ENCODE data around the gene CNOT2. TPM values are rescaled to one million over a fixed set of nuclear protein-coding genes. Genes with fewer than 3 reads are reported as not detected.
A peak's percentile ranks its signal among the peaks of the same experiment; 100 is the strongest.

Gene CNOT2
- total and polyA plus RNA-seq, 2 experiments from 2014 or later, result 67.3 to 158 TPM

- Histone ChIP-seq H3K9me2 (replicated peaks; ENCODE audit: insufficient read depth) (no peaks in the 10 kb centered on the region), H3K27ac (no peak overlapping the region), H3K4me1 (ENCODE audit: insufficient read depth) (peaks cover 29% of the 10 kb centered on the region), H4K20me1 (ENCODE audit: insufficient read depth, poor library complexity, severe bottlenecking) (peaks cover 64% of the 10 kb centered on the region), H3K79me2 (peaks cover 89% of the 10 kb centered on the region), H2AFZ (no peak overlapping the region), H3K9me3 (ENCODE audit: low read depth) (no peaks in the 10 kb centered on the region), H3K27me3 (no peaks in the 10 kb centered on the region), H3K4me2 (peak overlapping the region; percentile 82), H3K36me3 (replicated peaks; ENCODE audit: insufficient read depth, low read depth) (no peaks in the 10 kb centered on the region), H3K4me3 (no peak overlapping the region)
- no peak for TF ChIP-seq CTCF (IDR thresholded peaks at IDR 0.05; ENCODE audit: poor library complexity)
- no peak for TF ChIP-seq EZH2phosphoT487 (IDR thresholded peaks at IDR 0.05; ENCODE audit: low read depth, severe bottlenecking, unreplicated experiment)
- no peak for TF ChIP-seq EZH2 (IDR thresholded peaks at IDR 0.05; ENCODE audit: borderline replicate concordance)
- DNase-seq (ENCODE audit: low spot score), result no peak
Observed at GRCh38 chr12:70246580-70246979, 3.3 kb downstream of the CNOT2 start.

- 90% methylated on average over 2 of the region's 2 CpGs for WGBS (ENCODE audit: low lambda C conversion rate, missing lambda C conversion rate)
- Histone ChIP-seq H4K20me1 (ENCODE audit: insufficient read depth, poor library complexity, severe bottlenecking) (peaks cover 75% of the 10 kb centered on the region), H3K4me3 (no peak overlapping the region), H3K27me3 (no peaks in the 10 kb centered on the region), H3K4me1 (ENCODE audit: insufficient read depth) (peaks cover 30% of the 10 kb centered on the region), H3K27ac (no peak overlapping the region), H3K4me2 (no peak overlapping the region), H3K9me3 (ENCODE audit: low read depth) (no peaks in the 10 kb centered on the region), H3K79me2 (peaks cover 91% of the 10 kb centered on the region), H3K36me3 (replicated peaks; ENCODE audit: insufficient read depth, low read depth) (no peaks in the 10 kb centered on the region), H3K9me2 (replicated peaks; ENCODE audit: insufficient read depth) (no peaks in the 10 kb centered on the region), H2AFZ (no peak overlapping the region)
- TF ChIP-seq EZH2phosphoT487 (IDR thresholded peaks at IDR 0.05; ENCODE audit: low read depth, severe bottlenecking, unreplicated experiment) (no peak), EZH2 (IDR thresholded peaks at IDR 0.05; ENCODE audit: borderline replicate concordance) (no peak), CTCF (IDR thresholded peaks at IDR 0.05; ENCODE audit: poor library complexity) (no peak)
- DNase-seq (ENCODE audit: low spot score), result no peak
Observed at GRCh38 chr12:70247653-70248199, 4.5 kb downstream of the CNOT2 start.

DNA sequence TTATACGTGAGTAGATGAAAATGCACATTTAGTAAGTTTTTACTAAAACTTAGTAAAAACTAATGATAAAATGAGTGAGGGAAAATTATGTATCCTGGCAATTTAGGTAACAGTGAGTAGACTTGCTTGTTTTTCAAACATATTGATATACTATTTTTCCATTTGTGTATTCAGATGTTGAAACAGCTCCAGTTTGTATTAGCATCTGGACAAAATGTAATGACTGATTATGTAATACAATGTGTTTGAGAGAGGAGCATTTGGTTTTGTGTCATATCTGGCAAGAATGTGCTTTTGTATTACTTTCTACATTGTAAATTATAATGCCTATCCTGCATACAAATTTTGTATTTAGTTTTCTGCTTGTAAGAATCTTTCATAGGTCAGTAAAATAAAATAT, 5.6 kb downstream of the CNOT2 start:
- Histone ChIP-seq H3K36me3 (replicated peaks; ENCODE audit: insufficient read depth, low read depth) (no peaks in the 10 kb centered on the region), H3K9me2 (replicated peaks; ENCODE audit: insufficient read depth) (no peaks in the 10 kb centered on the region), H3K4me1 (ENCODE audit: insufficient read depth) (peaks cover 31% of the 10 kb centered on the region), H3K4me3 (no peak overlapping the region), H3K79me2 (peaks cover 100% of the 10 kb centered on the region), H2AFZ (no peak overlapping the region), H3K9me3 (ENCODE audit: low read depth) (no peaks in the 10 kb centered on the region), H3K4me2 (no peak overlapping the region), H3K27ac (no peak overlapping the region), H3K27me3 (no peaks in the 10 kb centered on the region), H4K20me1 (ENCODE audit: insufficient read depth, poor library complexity, severe bottlenecking) (peaks cover 87% of the 10 kb centered on the region)
- no peak for TF ChIP-seq EZH2phosphoT487 (IDR thresholded peaks at IDR 0.05; ENCODE audit: low read depth, severe bottlenecking, unreplicated experiment)
- TF ChIP-seq CTCF (IDR thresholded peaks at IDR 0.05; ENCODE audit: poor library complexity), result no peak
- TF ChIP-seq EZH2 (IDR thresholded peaks at IDR 0.05; ENCODE audit: borderline replicate concordance), result no peak
- WGBS (ENCODE audit: low lambda C conversion rate, missing lambda C conversion rate), result 91% methylated on average over 1 of the region's 1 CpG
- no peak for DNase-seq (ENCODE audit: low spot score)

GRCh38 chr12:70249903-70250302, 6.7 kb downstream of the CNOT2 start:
- Histone ChIP-seq H3K4me1 (ENCODE audit: insufficient read depth) (peaks cover 29% of the 10 kb centered on the region), H3K27ac (no peak overlapping the region), H4K20me1 (ENCODE audit: insufficient read depth, poor library complexity, severe bottlenecking) (peaks cover 93% of the 10 kb centered on the region), H2AFZ (no peak overlapping the region), H3K4me2 (no peak overlapping the region), H3K79me2 (peaks cover 100% of the 10 kb centered on the region), H3K9me2 (replicated peaks; ENCODE audit: insufficient read depth) (no peaks in the 10 kb centered on the region), H3K27me3 (no peaks in the 10 kb centered on the region), H3K9me3 (ENCODE audit: low read depth) (no peaks in the 10 kb centered on the region), H3K4me3 (no peak overlapping the region), H3K36me3 (replicated peaks; ENCODE audit: insufficient read depth, low read depth) (no peaks in the 10 kb centered on the region)
- WGBS (ENCODE audit: low lambda C conversion rate, missing lambda C conversion rate), result 77% methylated on average over 2 of the region's 2 CpGs
- DNase-seq (ENCODE audit: low spot score), result no peak
- TF ChIP-seq CTCF (IDR thresholded peaks at IDR 0.05; ENCODE audit: poor library complexity) (no peak), EZH2 (IDR thresholded peaks at IDR 0.05; ENCODE audit: borderline replicate concordance) (no peak), EZH2phosphoT487 (IDR thresholded peaks at IDR 0.05; ENCODE audit: low read depth, severe bottlenecking, unreplicated experiment) (no peak)
